GM10248 (cell line): Measurements from ENCODE around the gene LRRD1.
A peak's percentile ranks its signal among the peaks of the same experiment; 100 is the strongest.
"Not testable (repeated sequence)": the region's sequence is repeated elsewhere in the genome, so short reads cannot be mapped to it uniquely, and the experiment has no call there.

Source experiments
- CTCF ChIA-PET: fragments of 300-600 bp; sonication (Branson Sonifier 250); formaldehyde crosslinking; extraction: SDS; loops from one replicate; lab custom pipeline; 2021; ENCODE audit warnings: antibody characterized with exemption; lab: Yijun Ruan, JAX
- POLR2A ChIA-PET: fragments of 350-650 bp; sonication (Branson Sonifier 250); formaldehyde crosslinking; extraction: SDS; loops from one replicate; lab custom pipeline; 2020; ENCODE audit warnings: antibody characterized with exemption; lab: Yijun Ruan, JAX
- DNase-seq: peaks from one replicate; pipeline ENCODE4 v3.0.0; 2012; ENCODE audit errors: extremely low spot score
- CTCF ChIP-seq: IDR thresholded peaks from 2 replicates; pipeline ENCODE4 v1.5.1; 2012; ENCODE audit warnings: mild to moderate bottlenecking, low read depth; ENCODE audit errors: extremely low read depth, missing control alignments, control extremely low read depth

The LRRD1 gene

DNA sequence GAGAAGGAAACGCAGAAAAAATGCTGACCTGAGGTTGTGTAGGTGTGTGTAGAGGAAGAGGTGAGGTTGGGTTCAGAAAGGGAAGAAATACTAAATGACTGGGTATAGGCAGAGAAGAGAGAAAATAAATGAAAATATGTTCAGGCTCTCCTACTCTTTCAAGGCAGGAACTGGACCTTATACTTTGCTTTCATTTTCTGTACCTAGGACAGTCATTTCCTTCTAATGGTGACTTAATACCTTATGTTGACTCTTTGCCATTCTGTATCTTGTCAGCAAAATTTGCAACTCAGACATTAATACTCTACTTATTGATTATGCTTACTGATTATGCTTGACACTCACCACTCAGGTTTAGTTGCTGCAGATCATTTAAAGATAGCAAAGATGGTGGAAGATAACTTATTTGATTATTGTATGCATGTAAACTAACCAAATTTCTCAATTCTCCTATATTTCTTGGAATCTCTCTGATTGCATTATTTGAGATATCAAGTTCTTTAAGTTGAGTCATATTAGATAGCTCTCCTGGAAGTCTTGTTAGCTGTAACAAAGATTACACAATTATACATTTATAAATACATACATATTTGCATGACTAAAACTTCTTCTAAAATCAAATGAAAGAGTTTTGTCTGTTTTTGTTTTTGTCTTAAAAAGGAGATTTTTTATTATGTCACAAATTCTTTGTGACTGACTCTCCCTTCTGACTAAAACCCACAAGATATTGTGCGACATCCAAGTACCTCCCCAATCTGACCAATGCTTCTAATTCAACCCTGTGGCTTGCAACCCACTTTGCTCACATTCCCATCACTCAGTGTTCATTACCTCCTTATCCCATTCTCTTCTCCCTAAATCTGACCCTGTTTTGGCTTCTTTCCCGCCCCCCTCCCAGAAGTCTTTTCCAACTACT lies 20.0 kb downstream of the LRRD1 start:
- DNase-seq = peak; percentile 36
- CTCF ChIA-PET = interaction anchor here (1.5 kb wide), 1 partner anchor 19 kb away, joined by 3 read pairs; no protein-coding TSS in a partner anchor
- no peak for TF ChIP-seq CTCF
- POLR2A ChIA-PET = no interaction called here

GRCh38 chr7:92156990-92157389 lies 22.0 kb downstream of the LRRD1 start:
- TF ChIP-seq CTCF = no peak
- ChIA-PET CTCF (no interaction called here), POLR2A (no interaction called here)
- DNase-seq = no peak

GRCh38 chr7:92155108-92155739 lies 23.7 kb downstream of the LRRD1 start:
- no peak for DNase-seq
- TF ChIP-seq CTCF = no peak
- CTCF ChIA-PET = no interaction called here
- POLR2A ChIA-PET = no interaction called here

DNA sequence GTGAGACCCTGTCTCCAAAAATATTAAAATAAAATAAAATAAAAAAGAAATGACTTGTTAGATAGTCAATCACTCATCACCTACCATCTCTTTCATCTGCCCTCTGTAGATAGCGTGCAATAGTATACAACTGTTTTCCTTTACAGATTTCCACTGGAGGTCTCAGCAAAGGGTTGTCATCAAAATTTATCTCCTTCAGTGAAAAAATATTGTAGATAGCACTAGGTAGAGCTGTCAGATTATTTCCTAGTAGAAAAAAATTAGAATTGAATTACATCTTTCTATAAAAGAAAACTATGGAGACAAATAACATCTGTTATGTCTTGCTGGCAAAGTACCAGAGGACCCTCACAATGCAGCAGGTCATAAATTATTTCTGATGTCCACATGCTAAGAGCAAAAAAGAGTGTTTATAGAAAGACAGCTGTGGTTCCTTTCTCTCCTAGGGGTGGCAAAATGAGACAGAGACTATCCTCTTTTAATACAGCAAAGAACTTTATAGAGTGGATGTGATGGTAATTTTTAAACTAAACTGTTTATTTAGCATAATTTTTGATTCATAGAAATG lies 28.4 kb downstream of the LRRD1 start:
- ChIA-PET POLR2A (no interaction called here), CTCF (interaction anchor here (2.1 kb wide), 1 partner anchor 10 kb away, joined by 4 read pairs; no protein-coding TSS in a partner anchor)
- no peak for DNase-seq
- TF ChIP-seq CTCF = no peak

GRCh38 chr7:92149736-92150239 lies 29.2 kb downstream of the LRRD1 start:
- no peak for TF ChIP-seq CTCF
- no peak for DNase-seq
- ChIA-PET CTCF (interaction anchor here (1.1 to 2.1 kb wide), 2 partner anchors 10 to 30 kb away, joined by 4 to 5 read pairs; no protein-coding TSS in a partner anchor), POLR2A (interaction anchor here (0.5 kb wide), 1 partner anchor 1748 kb away, joined by 3 read pairs; no protein-coding TSS in a partner anchor)

DNA sequence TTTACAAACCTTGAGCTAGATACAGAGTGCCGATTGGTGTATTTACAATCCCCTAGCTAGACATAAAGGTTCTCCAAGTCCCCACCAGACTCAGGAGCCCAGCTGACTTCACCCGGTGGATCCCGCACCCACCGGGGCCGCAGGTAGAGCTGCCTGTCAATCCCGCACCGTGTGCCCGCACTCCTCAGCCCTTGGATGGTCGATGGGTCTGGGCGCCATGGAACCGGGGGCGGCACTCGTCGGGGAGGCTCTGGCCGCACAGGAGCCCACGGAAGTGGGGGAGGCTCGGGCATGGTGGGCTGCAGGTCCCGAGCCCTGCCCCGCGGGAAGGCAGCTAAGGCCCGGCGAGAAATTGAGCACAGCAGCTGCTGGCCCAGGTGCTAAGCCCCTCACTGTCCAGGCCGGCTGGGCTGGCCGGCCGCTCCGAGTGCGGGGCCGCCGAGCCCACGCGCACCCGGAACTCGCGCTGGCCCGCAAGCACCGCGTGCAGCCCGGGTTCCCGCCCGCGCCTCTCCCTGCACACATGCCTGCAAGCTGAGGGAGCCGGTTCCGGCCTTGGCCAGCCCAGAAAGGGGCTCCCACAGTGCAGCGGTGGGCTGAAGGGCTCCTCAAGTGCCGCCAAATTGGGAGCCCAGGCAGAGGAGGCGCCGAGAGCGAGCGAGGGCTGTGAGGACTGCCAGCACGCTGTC lies 35.6 kb downstream of the LRRD1 start:
- POLR2A ChIA-PET = interaction anchor here (0.6 kb wide), 1 partner anchor 96 kb away, joined by 5 read pairs; no protein-coding TSS in a partner anchor
- not testable (repeated sequence) for DNase-seq
- CTCF ChIA-PET = interaction anchor here (1.1 kb wide), 1 partner anchor 96 kb away, joined by 3 read pairs; no protein-coding TSS in a partner anchor

DNA sequence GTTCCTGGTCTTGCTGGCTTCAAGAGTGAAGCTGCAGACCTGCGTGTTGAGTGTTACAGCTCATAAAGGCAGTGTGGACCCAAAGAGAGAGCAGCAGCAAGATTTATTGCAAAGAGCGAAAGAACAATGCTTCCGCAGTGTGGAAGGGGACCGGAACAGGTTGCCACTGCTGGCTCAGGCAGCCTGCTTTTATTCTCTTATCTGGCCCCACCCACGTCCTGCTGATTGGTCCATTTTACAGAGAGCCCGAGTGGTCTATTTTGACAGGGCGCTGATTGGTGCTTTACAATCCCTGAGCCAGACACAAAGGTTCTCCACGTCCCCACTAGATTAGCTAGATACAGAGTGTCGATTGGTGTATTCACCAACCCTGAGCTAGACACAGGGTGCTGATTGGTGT lies 36.2 kb downstream of the LRRD1 start:
- CTCF ChIA-PET = interaction anchor here (1.1 kb wide), 1 partner anchor 96 kb away, joined by 3 read pairs; no protein-coding TSS in a partner anchor
- not testable (repeated sequence) for DNase-seq
- POLR2A ChIA-PET = interaction anchor here (0.5 kb wide), 1 partner anchor 11 kb away, joined by 4 read pairs; no protein-coding TSS in a partner anchor
